Right lobe of liver (tissue), 6 donors: ENCODE data around the gene CALY. TPM values are rescaled to one million over a fixed set of nuclear protein-coding genes. Genes with fewer than 3 reads are reported as not detected.

Experiments used
- ATAC-seq, 4 donors: fragments of 200-7000 bp; cut with Tn5 transposase; one replicate each; pipeline ENCODE4 v1.9.1; 2020; ENCODE audit warnings: mild to moderate bottlenecking in 4 of 4, moderate library complexity in 4 of 4
- DNase-seq, 3 donors: peaks; one replicate each; pipeline ENCODE4 v3.0.0-alpha.2; 2020
- H3K27ac ChIP-seq, 3 donors: fragments of 200-600 bp; one replicate each; pipeline ENCODE4 v1.8.0; 2022
- H3K27me3 ChIP-seq, 2 donors: fragments of 200-600 bp; one replicate each; pipeline ENCODE4 v1.8.0; 2022
- H3K36me3 ChIP-seq, 4 donors: fragments of 200-600 bp; sonication (generic) in 1 of 4; one replicate each; pipeline versions ENCODE4 v1.5.1 to v1.8.0; 2017 to 2022; ENCODE audit warnings: control low read depth in 1 of 4
- H3K4me1 ChIP-seq, 4 donors: fragments of 200-600 bp; sonication (generic) in 1 of 4; one replicate each; pipeline versions ENCODE4 v1.5.1 to v1.8.0; 2017 to 2022; ENCODE audit warnings: control low read depth in 1 of 4
- H3K4me3 ChIP-seq, 3 donors: fragments of 200-600 bp; one replicate each; pipeline ENCODE4 v1.8.0; 2022
- H3K9me3 ChIP-seq, 4 donors: fragments of 200-600 bp; sonication (generic) in 1 of 4; one replicate each; pipeline versions ENCODE4 v1.5.1 to v1.8.0; 2017 to 2022; ENCODE audit warnings: control low read depth in 1 of 4
- CTCF ChIP-seq, 4 donors: fragments of 200-600 bp in 3 of 4; fragments of 450-650 bp in 1 of 4; IDR thresholded peaks; one replicate each; pipeline versions ENCODE4 v1.5.1 to v1.8.0; 2016 to 2022; ENCODE audit warnings: antibody characterized with exemption in 4 of 4, mild to moderate bottlenecking in 2 of 4
- POLR2A ChIP-seq: fragments of 450-650 bp; IDR thresholded peaks from one replicate; pipeline ENCODE4 v1.6.1; 2017; ENCODE audit warnings: antibody characterized with exemption, mild to moderate bottlenecking
- WGBS: methylation state at CpG from one replicate; pipeline ENCODE4 v1.1.6; 2018; ENCODE audit warnings: low coverage, low lambda C conversion rate; ENCODE audit not compliant: insufficient coverage; ENCODE audit errors: missing lambda C conversion rate; 5-methylcytosine and 5-hydroxymethylcytosine counted together
- intact Hi-C, 2 donors: fragments of 100-400 bp; cut with DNase I; formaldehyde crosslinking; loops; one replicate each; pipeline versions ENCODE4 v1.11.2 to v1.14.1; 2022
- total RNA-seq, 6 experiments: library from RNA; depleted of rRNA in 2 of 6; stranded (reverse); fragments of >200 nt in 2 of 6; fragmentation: NEBNext Ultra II Directional in 3 of 6; extraction: Animal tissue kit (Norgen Biotek cat#: 25700) in 3 of 6; gene quantifications; one replicate each; pipeline versions ENCODE4 v1.1.0 to v1.2.4, GENCODE V29; 2016 to 2023
- donor health status: DM: no; HTN: yes; CAD: no.
- donor health status: DM: no; HTN: no; CAD: no.
- donor health status: DM: no; HTN: no; CAD: no.
- donor health status: DM: no; HTN: yes; CAD: no.
- donor health status: DM: no; HTN: yes; CAD: no.

The CALY gene
- total RNA-seq, 6 experiments from 2014 or later, result not detected

DNA sequence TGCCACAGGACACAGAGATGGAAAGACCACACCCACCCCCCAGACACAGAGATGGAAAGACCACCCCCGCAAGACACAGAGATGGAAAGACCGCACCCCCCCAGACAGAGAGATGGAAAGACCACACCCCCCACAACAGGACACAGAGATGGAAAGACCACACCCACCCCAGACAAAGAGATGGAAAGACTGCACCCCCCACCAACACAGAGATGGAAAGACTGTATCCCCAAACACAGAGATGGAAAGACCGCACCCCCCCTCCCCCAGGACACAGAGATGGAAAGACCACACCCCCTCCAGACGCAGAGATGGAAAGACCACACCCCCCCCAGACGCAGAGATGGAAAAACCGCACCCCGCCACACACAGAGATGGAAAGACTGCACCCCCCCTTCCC, 20.0 kb downstream of the CALY start:
- Histone ChIP-seq H3K36me3 (peaks cover 0 to 7% (median 3%) of the 10 kb centered on the region in 4 donors), H3K4me3 (no peak overlapping the region), H3K9me3 (no peaks in the 10 kb centered on the region), H3K27me3 (no peaks in the 10 kb centered on the region), H3K27ac (no peak overlapping the region), H3K4me1 (peaks cover 0 to 5% (median 0%) of the 10 kb centered on the region in 4 donors)
- DNase-seq, result no peak
- intact Hi-C loops, result no loop called here
- TF ChIP-seq CTCF (IDR thresholded peaks at IDR 0.05) (no peak), POLR2A (no peak)
- no peak for ATAC-seq
- 100% methylated on average over 2 of the region's 7 CpGs for WGBS

DNA sequence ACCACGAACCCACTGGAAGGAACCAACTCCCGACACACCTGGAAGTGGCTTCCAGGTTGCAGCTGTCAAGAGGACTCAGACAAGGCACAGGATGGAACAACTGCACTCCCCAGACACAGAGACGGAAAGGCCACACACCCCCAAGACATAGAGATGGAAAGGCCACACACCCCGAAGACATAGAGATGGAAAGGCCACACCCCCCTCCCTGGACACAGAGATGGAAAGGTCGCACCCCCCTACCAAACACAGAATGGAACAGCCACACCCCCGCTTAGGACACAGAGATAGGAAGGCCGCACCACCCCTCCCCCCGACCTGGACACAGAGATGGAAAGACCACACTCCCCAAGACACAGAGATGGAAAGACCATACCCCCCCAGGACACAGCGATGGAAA, 20.4 kb downstream of the CALY start:
- DNase-seq, result no peak
- peaks cover 0 to 5% (median 0%) of the 10 kb centered on the region in 4 donors for H3K4me1 ChIP-seq
- H3K36me3 ChIP-seq, result peaks cover 0 to 11% (median 5%) of the 10 kb centered on the region in 4 donors
- no peak overlapping the region for H3K4me3 ChIP-seq
- no peaks in the 10 kb centered on the region for H3K9me3 ChIP-seq
- H3K27me3 ChIP-seq, result no peaks in the 10 kb centered on the region
- intact Hi-C loops, result no loop called here
- ATAC-seq, result no peak
- no peak overlapping the region for H3K27ac ChIP-seq
- 84% methylated on average over 6 of the region's 9 CpGs for WGBS
- TF ChIP-seq POLR2A (no peak), CTCF (IDR thresholded peaks at IDR 0.05) (no peak)

GRCh38 chr10:133315847-133316246, 20.8 kb downstream of the CALY start:
- 86% methylated on average over 3 of the region's 5 CpGs for WGBS

GRCh38 chr10:133314911-133315310, 21.8 kb downstream of the CALY start:
- DNase-seq (peak in 1 of 3 donors; percentile 13), ATAC-seq (no peak)
- intact Hi-C loops, result no loop called here
- Histone ChIP-seq H3K4me1 (peaks cover 0 to 10% (median 3%) of the 10 kb centered on the region in 4 donors), H3K27ac (no peak overlapping the region), H3K27me3 (no peaks in the 10 kb centered on the region), H3K4me3 (no peak overlapping the region), H3K36me3 (peaks cover 0 to 16% (median 6%) of the 10 kb centered on the region in 4 donors), H3K9me3 (no peaks in the 10 kb centered on the region)
- TF ChIP-seq CTCF (IDR thresholded peaks at IDR 0.05) (no peak), POLR2A (no peak)
- 91% methylated on average over 10 of the region's 12 CpGs for WGBS

More at GRCh38 chr10:133315847-133316246, 20.8 kb downstream of the CALY start:
- Histone ChIP-seq H3K36me3 (peaks cover 0 to 15% (median 6%) of the 10 kb centered on the region in 4 donors), H3K9me3 (no peaks in the 10 kb centered on the region), H3K27me3 (no peaks in the 10 kb centered on the region), H3K4me3 (no peak overlapping the region), H3K27ac (no peak overlapping the region), H3K4me1 (peaks cover 0 to 5% (median 0%) of the 10 kb centered on the region in 4 donors)
- no peak for ATAC-seq
- TF ChIP-seq CTCF (IDR thresholded peaks at IDR 0.05) (no peak), POLR2A (no peak)
- intact Hi-C loops, result no loop called here
- DNase-seq, result no peak

DNA sequence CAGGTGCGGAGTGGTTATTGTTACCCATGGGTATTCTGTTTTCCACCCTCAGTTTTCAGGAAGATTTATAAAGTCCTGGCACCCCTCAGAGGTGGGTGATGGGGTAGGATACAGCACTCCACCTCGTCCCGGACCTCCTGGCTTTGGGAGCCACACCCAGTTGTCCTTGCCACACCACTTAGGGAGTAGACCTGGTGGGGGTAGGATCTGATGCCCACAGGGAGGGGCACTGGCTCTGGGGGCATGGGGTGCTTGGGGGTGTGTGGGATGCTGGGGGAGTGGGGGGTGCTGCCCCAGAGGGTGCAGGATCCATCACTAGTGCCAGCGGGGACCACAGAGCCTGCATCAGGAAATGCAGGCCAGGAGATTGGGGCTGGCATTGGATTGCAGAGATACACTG, 23.5 kb downstream of the CALY start:
- intact Hi-C loops, result no loop called here
- Histone ChIP-seq H3K27me3 (no peaks in the 10 kb centered on the region), H3K4me3 (no peak overlapping the region), H3K36me3 (peaks cover 0 to 16% (median 6%) of the 10 kb centered on the region in 4 donors), H3K27ac (no peak overlapping the region), H3K9me3 (no peaks in the 10 kb centered on the region), H3K4me1 (peaks cover 0 to 13% (median 4%) of the 10 kb centered on the region in 4 donors)
- TF ChIP-seq POLR2A, result no peak
- TF ChIP-seq CTCF (IDR thresholded peaks at IDR 0.05), result no peak
- 62% methylated on average over 4 of the region's 4 CpGs for WGBS
- ATAC-seq (no peak), DNase-seq (peak in 1 of 3 donors; percentile 10)
